PFSK-1 (cell line): ENCODE results near the gene KCNK1.

Source experiments
- FOXP2 ChIP-seq: optimal IDR thresholded peaks from 2 replicates; pipeline ENCODE3; 2011; ENCODE audit warnings: borderline replicate concordance, control low read depth, inconsistent platforms; ENCODE audit not compliant: insufficient read depth; ENCODE audit errors: extremely low read length, extremely low read depth
- POLR2AphosphoS5 ChIP-seq: IDR thresholded peaks from 2 replicates; pipeline ENCODE4 v1.6.1; 2012; ENCODE audit warnings: low read depth, mild to moderate bottlenecking, control low read depth, low read length, moderate library complexity
- REST ChIP-seq, 2 experiments: IDR thresholded peaks; 2 replicates each; pipeline versions ENCODE4 v1.6.1 to v1.8.0; 2011 to 2012; ENCODE audit warnings: low read depth in 2 of 2, low read length in 2 of 2, control low read depth in 1 of 2, inconsistent platforms in 1 of 2, mild to moderate bottlenecking in 1 of 2, moderate library complexity in 1 of 2; ENCODE audit not compliant: insufficient read depth in 1 of 2
- TAF1 ChIP-seq: IDR thresholded peaks from 2 replicates; pipeline ENCODE4 v1.6.1; 2012; ENCODE audit warnings: low read length, control low read depth, borderline replicate concordance; ENCODE audit not compliant: insufficient read depth

GRCh38 chr1:233695901-233696300 is 82.0 kb downstream of the KCNK1 start:
- no peak for TF ChIP-seq POLR2AphosphoS5
- TF ChIP-seq FOXP2, result no peak
- TF ChIP-seq TAF1, result no peak
- no peak for TF ChIP-seq REST (IDR thresholded peaks at IDR 0.05; ENCODE audit: insufficient read depth in 1 of 2, low read depth in 2 of 2, low read length in 2 of 2)
